HG03457 (cell line): Measurements from ENCODE around the gene DMRT2.

Experiments used
- ATAC-seq: cut with Tn5 transposase; IDR thresholded peaks from one replicate; pipeline ENCODE4 v1.9.1; 2021; ENCODE audit warnings: moderate number of reproducible peaks; ENCODE audit not compliant: unreplicated experiment

Gene DMRT2

GRCh38 chr9:1086517-1086916 lies 36.4 kb downstream of the DMRT2 start:
- ATAC-seq, result no peak

GRCh38 chr9:1087120-1087881 lies 37.1 kb downstream of the DMRT2 start:
- no peak for ATAC-seq

GRCh38 chr9:1094749-1095148 lies 44.6 kb downstream of the DMRT2 start:
- no peak for ATAC-seq

GRCh38 chr9:1096155-1096964 lies 46.2 kb downstream of the DMRT2 start:
- no peak for ATAC-seq

- no peak for ATAC-seq
These were observed 48.4 kb downstream of the DMRT2 start for GRCh38 chr9:1098551-1098950.

GRCh38 chr9:1100201-1100600 lies 50.0 kb downstream of the DMRT2 start:
- no peak for ATAC-seq

- no peak for ATAC-seq
These were observed 50.8 kb downstream of the DMRT2 start for GRCh38 chr9:1100945-1101344.

GRCh38 chr9:1101846-1102641 lies 51.9 kb downstream of the DMRT2 start:
- no peak for ATAC-seq

- ATAC-seq, result no peak
These were observed 52.4 kb downstream of the DMRT2 start for GRCh38 chr9:1102642-1102970.
